Measurements from ENCODE around the gene PCDHGA3. TPM values are rescaled to one million over a fixed set of nuclear protein-coding genes. Genes with fewer than 3 reads are reported as not detected.
A peak's percentile ranks its signal among the peaks of the same experiment; 100 is the strongest.

Gene PCDHGA3
- total RNA-seq (2021), result 0.85 and 0.97 TPM in 2 replicates
- percentile 42 among the genes with signal in this experiment for Bru-seq, nascent RNA
- percentile 54 among the genes with signal in this experiment for BruChase-seq, experiment 1, labeled RNA remaining after a 2-hour chase
- BruChase-seq, experiment 2, labeled RNA remaining after a 6-hour chase, result percentile 64 among the genes with signal in this experiment
- long read RNA-seq, result 0 reads

- H3K4me3 ChIP-seq (ENCODE audit: low read depth, low read length, poor library complexity, severe bottlenecking), result no peak within 1 kb of the TSS
- TF ChIP-seq CTCF (conservative IDR thresholded peaks at IDR 0.05; ENCODE audit: low read depth, low read length) (peak; percentile 40; the same call in 1 of the 2 replicates), EZH2 (IDR thresholded peaks at IDR 0.05; ENCODE audit: borderline replicate concordance, low read depth, low read length, poor library complexity, severe bottlenecking) (no peak)
- intact Hi-C loops (cut with micrococcal nuclease; ENCODE audit: unreplicated experiment), result no loop called here
- CTCF ChIA-PET, result no interaction called here
- DNase-seq (ENCODE audit: low spot score), result peak; percentile 41
- no peaks in the 10 kb centered on the region for H3K27me3 ChIP-seq (replicated peaks; ENCODE audit: insufficient read depth, low read depth, low read length, poor library complexity)
- H3K9me3 ChIP-seq (ENCODE audit: low read depth, low read length, poor library complexity, severe bottlenecking), result peaks cover 24% of the 10 kb centered on the region
- H3K4me1 ChIP-seq (ENCODE audit: insufficient read depth, low read length, poor library complexity, severe bottlenecking), result no peaks in the 10 kb centered on the region
- H3K27ac ChIP-seq (ENCODE audit: low read depth, low read length, poor library complexity, severe bottlenecking), result no peak within 1 kb of the TSS
- H3K36me3 ChIP-seq (ENCODE audit: insufficient read depth, low read length, poor library complexity, severe bottlenecking), result no peaks in the 10 kb centered on the region
- BruUV-seq (replicated peaks), result no TSS peak
- POLR2A ChIA-PET (ENCODE audit: low non-redundant PET), result no interaction called here
Observed at GRCh38 chr5:141343242-141343952, at the start of gene PCDHGA3. TSS of gene PCDHGA3 (plus strand) at chr5:141343829. CDS start at chr5:141344034, 205 bp downstream.

GRCh38 chr5:141298376-141298775 lies 45.3 kb upstream of the PCDHGA3 start:
- H3K9me3 ChIP-seq (ENCODE audit: low read depth, low read length, poor library complexity, severe bottlenecking), result no peaks in the 10 kb centered on the region
- no peaks in the 10 kb centered on the region for H3K36me3 ChIP-seq (ENCODE audit: insufficient read depth, low read length, poor library complexity, severe bottlenecking)
- ChIA-PET CTCF (no interaction called here), POLR2A (ENCODE audit: low non-redundant PET) (no interaction called here)
- no peaks in the 10 kb centered on the region for H3K27me3 ChIP-seq (replicated peaks; ENCODE audit: insufficient read depth, low read depth, low read length, poor library complexity)
- intact Hi-C loops (cut with micrococcal nuclease; ENCODE audit: unreplicated experiment), result no loop called here
- DNase-seq (ENCODE audit: low spot score), result no peak
- no peak overlapping the region for H3K4me3 ChIP-seq (ENCODE audit: low read depth, low read length, poor library complexity, severe bottlenecking)
- no TSS peak for BruUV-seq (replicated peaks)
- H3K4me1 ChIP-seq (ENCODE audit: insufficient read depth, low read length, poor library complexity, severe bottlenecking), result no peaks in the 10 kb centered on the region
- no peak overlapping the region for H3K27ac ChIP-seq (ENCODE audit: low read depth, low read length, poor library complexity, severe bottlenecking)
- TF ChIP-seq EZH2 (IDR thresholded peaks at IDR 0.05; ENCODE audit: borderline replicate concordance, low read depth, low read length, poor library complexity, severe bottlenecking) (no peak), CTCF (conservative IDR thresholded peaks at IDR 0.05; ENCODE audit: low read depth, low read length) (no peak)

- H3K27me3 ChIP-seq (replicated peaks; ENCODE audit: insufficient read depth, low read depth, low read length, poor library complexity), result no peaks in the 10 kb centered on the region
- peaks cover 20% of the 10 kb centered on the region for H3K9me3 ChIP-seq (ENCODE audit: low read depth, low read length, poor library complexity, severe bottlenecking)
- H3K4me1 ChIP-seq (ENCODE audit: insufficient read depth, low read length, poor library complexity, severe bottlenecking), result no peaks in the 10 kb centered on the region
- no peak within 1 kb of the TSS for H3K27ac ChIP-seq (ENCODE audit: low read depth, low read length, poor library complexity, severe bottlenecking)
- no peaks in the 10 kb centered on the region for H3K36me3 ChIP-seq (ENCODE audit: insufficient read depth, low read length, poor library complexity, severe bottlenecking)
- no peak within 1 kb of the TSS for H3K4me3 ChIP-seq (ENCODE audit: low read depth, low read length, poor library complexity, severe bottlenecking)
- intact Hi-C loops (cut with micrococcal nuclease; ENCODE audit: unreplicated experiment), result no loop called here
- ChIA-PET CTCF (no interaction called here), POLR2A (ENCODE audit: low non-redundant PET) (no interaction called here)
- BruUV-seq (replicated peaks), result no TSS peak
- TF ChIP-seq EZH2 (IDR thresholded peaks at IDR 0.05; ENCODE audit: borderline replicate concordance, low read depth, low read length, poor library complexity, severe bottlenecking), result no peak
- TF ChIP-seq CTCF (conservative IDR thresholded peaks at IDR 0.05; ENCODE audit: low read depth, low read length), result no peak
- DNase-seq (ENCODE audit: low spot score), result no peak
Observed at GRCh38 chr5:141303756-141304155, 39.9 kb upstream of the PCDHGA3 start, which contains the start of gene SLC25A2. TSS of gene SLC25A2 (minus strand) at chr5:141304049. CDS start at chr5:141303865, 184 bp downstream.

Data from A673 (cell line).